Measurements from ENCODE around the gene NUP210.

Gene NUP210

GRCh38 chr3:13344663-13345062, 75.5 kb downstream of the NUP210 start:
- Histone ChIP-seq H4K20me1 (ENCODE audit: insufficient read depth, low read length, poor library complexity, severe bottlenecking) (no peaks in the 10 kb centered on the region), H3K9ac (ENCODE audit: low read depth, low read length, poor library complexity, severe bottlenecking) (no peak overlapping the region), H3F3A (ENCODE audit: low read depth) (no peaks in the 10 kb centered on the region), H3K9me2 (replicated peaks; ENCODE audit: low read depth, low read length) (no peaks in the 10 kb centered on the region), H3K4me2 (ENCODE audit: low read depth, low read length, poor library complexity, severe bottlenecking) (no peak overlapping the region), H3K79me2 (ENCODE audit: insufficient read depth, low read length) (no peaks in the 10 kb centered on the region), H3K36me3 (ENCODE audit: insufficient read depth, low read length) (peaks cover 87% of the 10 kb centered on the region; the same call in 1 of the 2 replicates), H3K27me3 (ENCODE audit: insufficient read depth, low read length, poor library complexity, severe bottlenecking) (no peaks in the 10 kb centered on the region), H3K4me3 (ENCODE audit: low read length, poor library complexity, severe bottlenecking) (no peak overlapping the region), H3K9me3 (ENCODE audit: insufficient read depth, low read depth, low read length) (no peaks in the 10 kb centered on the region), H3K4me1 (ENCODE audit: insufficient read depth, low read length, poor library complexity, severe bottlenecking) (peaks cover 35% of the 10 kb centered on the region), H2AFZ (ENCODE audit: low read length) (no peak overlapping the region)
- TF ChIP-seq EZH2phosphoT487 (IDR thresholded peaks at IDR 0.05; ENCODE audit: borderline replicate concordance) = no peak
- no peak for TF ChIP-seq CTCF (conservative IDR thresholded peaks at IDR 0.05; ENCODE audit: low read length)

- TF ChIP-seq EZH2phosphoT487 (IDR thresholded peaks at IDR 0.05; ENCODE audit: borderline replicate concordance) (no peak), CTCF (conservative IDR thresholded peaks at IDR 0.05; ENCODE audit: low read length) (no peak)
- no peak overlapping the region for H2AFZ ChIP-seq (ENCODE audit: low read length)
- H3K4me3 ChIP-seq (ENCODE audit: low read length, poor library complexity, severe bottlenecking) = no peak overlapping the region
- no peaks in the 10 kb centered on the region for H4K20me1 ChIP-seq (ENCODE audit: insufficient read depth, low read length, poor library complexity, severe bottlenecking)
- H3K4me2 ChIP-seq (ENCODE audit: low read depth, low read length, poor library complexity, severe bottlenecking) = peak overlapping the region; percentile 37
- no peaks in the 10 kb centered on the region for H3K27me3 ChIP-seq (ENCODE audit: insufficient read depth, low read length, poor library complexity, severe bottlenecking)
- H3F3A ChIP-seq (ENCODE audit: low read depth) = no peaks in the 10 kb centered on the region
- no peaks in the 10 kb centered on the region for H3K79me2 ChIP-seq (ENCODE audit: insufficient read depth, low read length)
- peaks cover 87% of the 10 kb centered on the region; the same call in 1 of the 2 replicates for H3K36me3 ChIP-seq (ENCODE audit: insufficient read depth, low read length)
- peaks cover 35% of the 10 kb centered on the region for H3K4me1 ChIP-seq (ENCODE audit: insufficient read depth, low read length, poor library complexity, severe bottlenecking)
- H3K9me3 ChIP-seq (ENCODE audit: insufficient read depth, low read depth, low read length) = no peaks in the 10 kb centered on the region
- H3K9ac ChIP-seq (ENCODE audit: low read depth, low read length, poor library complexity, severe bottlenecking) = peak overlapping the region; percentile 4
- H3K9me2 ChIP-seq (replicated peaks; ENCODE audit: low read depth, low read length) = no peaks in the 10 kb centered on the region
These were observed 76.5 kb downstream of the NUP210 start for GRCh38 chr3:13343601-13344000.

- Histone ChIP-seq H3K9ac (ENCODE audit: low read depth, low read length, poor library complexity, severe bottlenecking) (no peak overlapping the region), H3K4me1 (ENCODE audit: insufficient read depth, low read length, poor library complexity, severe bottlenecking) (peaks cover 28% of the 10 kb centered on the region), H3K4me3 (ENCODE audit: low read length, poor library complexity, severe bottlenecking) (no peak overlapping the region), H3K79me2 (ENCODE audit: insufficient read depth, low read length) (no peaks in the 10 kb centered on the region), H3K36me3 (ENCODE audit: insufficient read depth, low read length) (peaks cover 82% of the 10 kb centered on the region; the same call in 1 of the 2 replicates), H3K27me3 (ENCODE audit: insufficient read depth, low read length, poor library complexity, severe bottlenecking) (no peaks in the 10 kb centered on the region), H4K20me1 (ENCODE audit: insufficient read depth, low read length, poor library complexity, severe bottlenecking) (no peaks in the 10 kb centered on the region), H3K9me3 (ENCODE audit: insufficient read depth, low read depth, low read length) (no peaks in the 10 kb centered on the region), H3K4me2 (ENCODE audit: low read depth, low read length, poor library complexity, severe bottlenecking) (no peak overlapping the region), H3K9me2 (replicated peaks; ENCODE audit: low read depth, low read length) (no peaks in the 10 kb centered on the region), H3F3A (ENCODE audit: low read depth) (no peaks in the 10 kb centered on the region), H2AFZ (ENCODE audit: low read length) (no peak overlapping the region)
- TF ChIP-seq CTCF (conservative IDR thresholded peaks at IDR 0.05; ENCODE audit: low read length) = no peak
These were observed 78.8 kb downstream of the NUP210 start for GRCh38 chr3:13341229-13341905.
